Activated CD8-positive, alpha-beta memory T cell treated with anti-CD3 and anti-CD28 coated beads, Interleukin-2, amount 50 U/mL, for 48 hours (primary cell): ENCODE measurements around the gene OR52K2.
"Not testable (repeated sequence)": the region's sequence is repeated elsewhere in the genome, so short reads cannot be mapped to it uniquely, and the experiment has no call there.

Experiments used
- DNase-seq: peaks from one replicate; pipeline ENCODE4 v3.0.0-alpha.2; 2020

The OR52K2 gene

DNA sequence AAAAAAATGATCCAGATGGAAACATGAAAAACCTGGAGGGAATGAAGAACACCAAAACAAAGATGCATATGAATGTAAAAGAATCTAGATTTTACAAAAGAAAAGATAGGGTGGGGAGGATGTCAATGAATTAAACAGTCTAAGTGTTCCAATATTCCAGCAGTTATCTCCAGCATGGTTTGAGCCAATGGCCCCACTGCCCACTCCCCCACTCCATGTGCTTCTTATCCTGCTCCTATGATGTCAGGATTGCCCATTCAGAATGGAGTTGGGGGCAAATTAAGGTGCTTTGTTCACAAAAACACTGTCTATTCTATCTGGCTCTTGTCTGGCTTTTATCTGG, 32.1 kb downstream of the OR52K2 start:
- DNase-seq = no peak

DNA sequence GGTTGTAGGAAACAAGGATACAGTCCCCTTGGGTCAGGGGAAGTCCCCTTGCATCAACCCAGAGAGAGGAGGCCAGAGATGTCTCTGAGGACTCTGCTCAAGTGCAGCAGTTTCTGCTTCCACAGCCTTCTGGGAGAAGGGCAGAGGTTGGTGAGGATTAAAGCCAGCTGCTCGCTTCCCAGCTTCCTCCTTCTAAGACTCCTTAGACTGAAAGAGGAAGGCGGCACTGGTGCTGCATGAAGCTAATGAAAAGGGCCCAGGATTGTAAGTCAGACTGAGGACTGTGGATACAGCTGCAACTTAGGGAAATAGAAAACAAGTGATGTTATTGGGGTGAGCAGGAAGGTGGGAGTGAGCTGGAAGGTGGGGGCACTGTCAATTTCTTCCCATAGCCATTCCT, 33.4 kb downstream of the OR52K2 start, which contains the start of gene OR52K1:
TSS of gene OR52K1 (plus strand) at position 202 of the 400 bp plus-strand sequence. CDS start 6,255 bp downstream, outside the sequence.
- no peak for DNase-seq

DNA sequence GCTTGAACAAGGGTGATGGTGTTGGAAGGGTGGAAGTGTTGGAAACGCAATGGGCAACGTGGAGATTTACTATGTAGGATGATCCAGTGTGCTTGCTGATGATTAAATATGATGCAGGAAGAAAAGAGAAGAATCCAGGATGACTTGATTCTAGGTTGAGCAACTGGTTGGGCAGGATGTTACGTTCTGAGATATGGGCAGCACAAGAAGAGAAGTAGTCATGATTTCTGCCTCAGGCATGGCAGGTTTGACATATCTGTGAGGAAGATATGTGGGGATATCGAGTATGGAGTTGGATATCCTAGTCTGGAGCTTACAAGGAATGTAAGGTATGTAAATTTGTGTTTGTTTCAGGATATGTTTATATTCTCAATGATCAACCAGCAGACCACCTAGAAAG, 35.2 kb downstream of the OR52K2 start:
- no peak for DNase-seq

DNA sequence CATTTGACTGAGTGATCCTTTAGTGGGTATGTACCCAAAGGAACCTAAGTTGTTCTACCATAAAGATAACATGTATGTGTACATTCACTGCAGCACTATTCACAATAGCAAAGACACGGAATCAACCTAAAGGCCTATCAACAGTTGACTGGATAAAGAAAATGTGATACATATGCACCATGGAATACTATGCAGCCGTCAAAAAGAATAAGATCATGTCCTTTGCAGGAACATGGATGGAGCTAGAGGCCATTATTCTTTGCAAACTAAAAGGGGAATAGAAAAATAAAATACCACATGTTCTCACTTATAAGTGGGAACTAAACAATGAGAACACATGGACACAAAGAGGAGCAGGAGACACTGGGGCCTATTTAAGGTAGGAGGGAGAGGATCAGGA, 42.3 kb downstream of the OR52K2 start:
- not testable (repeated sequence) for DNase-seq

DNA sequence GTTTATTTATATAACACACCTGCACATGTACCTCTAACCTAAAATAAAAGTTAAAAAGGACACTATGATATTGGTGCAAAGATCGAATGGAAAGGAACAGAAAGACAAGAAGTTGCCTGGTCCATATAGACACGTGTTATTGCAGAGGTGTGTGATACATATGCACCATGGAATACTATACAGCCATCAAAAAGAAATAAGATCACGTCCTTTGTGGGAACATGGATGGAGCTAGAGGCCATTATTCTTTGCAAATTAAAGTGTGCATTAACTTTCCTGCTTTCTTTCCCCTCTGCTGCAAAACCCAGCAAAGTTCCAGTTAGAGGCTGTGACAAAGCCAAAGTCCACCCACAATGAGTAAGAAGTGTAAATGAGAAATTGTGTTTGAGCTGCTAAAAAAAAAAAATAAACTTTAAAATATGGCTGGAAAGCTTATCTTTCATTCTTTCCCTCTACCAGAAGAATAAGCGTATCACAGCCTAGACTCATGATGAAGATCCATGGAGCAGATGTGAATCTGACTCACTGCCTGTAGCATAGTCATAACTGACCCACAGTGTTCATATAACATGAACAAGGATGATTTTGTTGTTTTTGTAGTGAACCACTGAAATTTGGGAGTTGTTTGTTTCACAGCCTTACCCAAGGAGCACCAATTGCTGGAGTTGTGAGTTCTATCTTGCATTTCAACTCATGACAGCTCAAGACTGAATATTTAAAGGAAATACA, 42.9 kb downstream of the OR52K2 start:
- DNase-seq = no peak

DNA sequence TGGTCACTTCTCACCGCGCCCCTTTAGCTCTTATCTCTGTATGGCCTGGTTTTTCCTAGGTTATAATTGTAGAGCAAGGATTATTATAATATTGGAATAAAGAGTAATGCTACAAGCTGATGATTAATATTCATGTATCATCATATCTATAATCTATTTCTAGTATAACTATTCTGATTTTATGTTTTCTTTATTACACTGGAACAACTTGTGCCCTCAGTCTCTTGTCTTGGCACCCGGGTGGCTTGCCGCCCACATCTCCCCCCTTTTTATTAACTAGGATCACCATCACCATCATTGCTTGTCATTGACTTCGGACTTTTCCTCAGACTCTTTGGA, 44.4 kb downstream of the OR52K2 start:
- DNase-seq = no peak

DNA sequence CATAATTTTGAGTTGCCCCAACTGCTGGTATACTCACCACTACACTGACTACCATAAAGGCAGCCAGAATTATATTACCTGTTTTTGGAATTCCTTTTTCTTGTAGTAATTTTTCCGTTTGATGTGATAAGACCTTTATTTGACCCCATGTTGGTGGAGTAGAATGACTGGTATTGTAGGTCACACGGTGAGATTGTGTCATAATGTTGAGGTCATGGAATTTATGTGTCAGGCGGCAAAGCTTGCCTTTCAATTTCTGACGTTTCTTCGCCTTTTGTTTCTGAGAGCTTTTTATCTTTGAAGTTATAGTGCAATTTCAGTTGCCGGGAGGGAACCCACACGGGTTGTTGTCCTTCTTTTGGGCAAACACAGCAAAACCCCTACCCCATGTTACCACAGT, 46.4 kb downstream of the OR52K2 start:
- DNase-seq = no peak

DNA sequence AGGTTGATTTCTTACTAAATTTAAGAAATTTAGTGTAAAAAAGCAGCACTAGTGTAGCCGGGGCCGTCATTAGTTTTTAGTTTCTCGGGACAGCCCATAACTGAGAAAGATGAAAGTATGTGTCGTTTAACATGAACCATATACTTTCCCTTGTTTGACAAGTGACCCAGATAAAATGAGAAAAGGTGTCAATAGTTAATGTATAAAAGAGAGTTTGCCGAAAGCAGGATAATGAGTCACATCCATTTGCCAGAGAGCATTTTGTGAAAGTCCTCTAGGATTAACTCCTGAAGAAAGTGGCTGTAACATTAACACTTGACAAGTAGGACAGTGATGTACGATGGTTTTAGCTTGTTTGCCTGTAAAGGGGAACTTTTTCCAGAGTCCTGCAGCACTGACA, 46.9 kb downstream of the OR52K2 start:
- DNase-seq = no peak

DNA sequence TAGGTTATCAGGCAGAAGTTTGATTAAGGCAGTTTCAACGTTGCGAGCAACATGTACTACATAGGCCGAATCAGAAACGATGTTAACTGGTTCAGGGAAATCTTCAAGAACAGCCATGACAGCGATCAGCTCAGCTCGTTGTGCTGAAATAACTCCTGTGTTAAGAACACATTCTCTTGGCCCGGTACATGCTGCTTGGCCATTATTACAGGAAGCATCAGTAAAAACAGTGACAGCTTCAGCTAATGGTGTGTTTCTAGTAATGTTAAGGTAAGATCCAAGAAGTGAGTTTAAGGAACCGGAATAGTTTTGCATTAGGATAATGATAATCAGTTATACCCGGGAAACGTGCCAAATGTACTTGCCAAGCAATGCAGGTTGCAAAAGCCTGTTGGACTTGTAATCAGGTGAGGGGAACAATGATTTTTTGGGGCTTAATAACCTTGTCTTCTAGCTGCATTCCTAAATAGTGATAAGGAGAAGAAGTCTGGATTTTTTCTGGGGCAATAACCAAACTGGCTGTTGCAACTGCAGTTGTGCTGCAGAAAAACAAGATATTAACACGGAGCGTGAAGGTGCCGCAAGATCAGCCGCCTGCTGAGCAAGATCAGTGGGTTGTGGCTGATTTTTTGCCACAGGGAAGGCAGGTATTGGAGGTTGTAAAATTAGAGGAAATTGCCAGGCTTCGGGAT, 47.6 kb downstream of the OR52K2 start:
- DNase-seq = no peak
